Panc1 (cell line): ENCODE measurements around the gene LIX1. TPM values are rescaled to one million over a fixed set of nuclear protein-coding genes. Genes with fewer than 3 reads are reported as not detected.

ENCODE experiments used
- ATAC-seq: fragments of 200-7000 bp; cut with Tn5 transposase; 2 replicates; pipeline ENCODE4 v1.9.1; 2020; ENCODE audit warnings: mild to moderate bottlenecking, moderate library complexity
- BruUV-seq: library from RNA; stranded (reverse); fragments of 400-500 nt; replicated peaks from 2 replicates; lab custom pipeline; 2021; lab: Mats Ljungman, UMichigan
- CTCF ChIA-PET: fragments of 300-600 bp; sonication (Branson Sonifier 250); formaldehyde crosslinking; loops from one replicate; lab custom pipeline; 2022; ENCODE audit warnings: antibody characterized with exemption; lab: Charles Lee
- POLR2A ChIA-PET: fragments of 300-600 bp; sonication (Branson Sonifier 250); formaldehyde crosslinking; loops from one replicate; lab custom pipeline; 2022; ENCODE audit warnings: antibody characterized with exemption; lab: Charles Lee
- DNase-seq: peaks from one replicate; pipeline ENCODE4 v3.0.0-alpha.2; 2010; ENCODE audit warnings: low read depth, low spot score
- H3K27ac ChIP-seq: 2 replicates; pipeline ENCODE4 v1.5.1; 2011; ENCODE audit warnings: mild to moderate bottlenecking, low read length, inconsistent platforms
- H3K27me3 ChIP-seq: fragments of 200-500 bp; sonication (Bioruptor generic); 2 replicates; pipeline ENCODE4 v1.6.0; 2014; ENCODE audit warnings: low read length, inconsistent platforms; ENCODE audit not compliant: control insufficient read depth, insufficient read depth
- H3K36me3 ChIP-seq: fragments of 200-500 bp; sonication (Bioruptor generic); 2 replicates; pipeline ENCODE4 v1.5.1; 2014; ENCODE audit warnings: inconsistent platforms, mild to moderate bottlenecking, low read length, moderate library complexity; ENCODE audit not compliant: control insufficient read depth, insufficient read depth
- H3K4me1 ChIP-seq: 2 replicates; pipeline ENCODE4 v1.5.1; 2011; ENCODE audit warnings: inconsistent platforms, mild to moderate bottlenecking, low read length, moderate library complexity; ENCODE audit not compliant: control insufficient read depth, insufficient read depth
- H3K4me3 ChIP-seq, 2 experiments: 2 replicates each; pipeline ENCODE4 v1.5.1; 2011 to 2012; ENCODE audit warnings: low read depth in 2 of 2, low read length in 2 of 2, mild to moderate bottlenecking in 2 of 2, inconsistent platforms in 1 of 2, moderate library complexity in 1 of 2
- H3K9me3 ChIP-seq: fragments of 200-500 bp; sonication (Bioruptor generic); 2 replicates; pipeline ENCODE4 v1.5.1; 2014; ENCODE audit warnings: low read depth, mild to moderate bottlenecking, inconsistent platforms, low read length, moderate library complexity; ENCODE audit not compliant: control insufficient read depth, insufficient read depth
- CTCF ChIP-seq: fragments of 450-650 bp; IDR thresholded peaks from 2 replicates; pipeline ENCODE4 v1.5.1; 2017; ENCODE audit warnings: mild to moderate bottlenecking
- POLR2AphosphoS5 ChIP-seq: IDR thresholded peaks from 2 replicates; pipeline ENCODE4 v1.6.1; 2012; ENCODE audit warnings: mild to moderate bottlenecking, low read depth, low read length, moderate library complexity
- SIN3A ChIP-seq: IDR thresholded peaks from 2 replicates; pipeline ENCODE4 v1.6.1; 2012; ENCODE audit warnings: low read depth, mild to moderate bottlenecking, low read length, moderate library complexity, borderline replicate concordance; ENCODE audit not compliant: insufficient read depth
- TCF7L2 ChIP-seq: IDR thresholded peaks from 2 replicates; pipeline ENCODE4 v1.6.1; 2011; ENCODE audit warnings: mild to moderate bottlenecking, low read depth, low read length, inconsistent platforms
- in situ Hi-C: cut with HindIII; loops from 2 replicates; pipeline ENCODE4 v1.10.0; 2016; ENCODE audit warnings: low sequenced_read_pairs, low pct_unique_long_range_greater_than_20kb
- intact Hi-C: fragments of 100-400 bp; cut with micrococcal nuclease; formaldehyde crosslinking; loops from one replicate; pipeline ENCODE4 v1.10.0; 2022; ENCODE audit not compliant: unreplicated experiment
- total RNA-seq: library from RNA; stranded (reverse); gene quantifications from one replicate; pipeline ENCODE4 v1.2.1, GENCODE V29; 2021; ENCODE audit not compliant: unreplicated experiment
- TF ChIP-seq, protein P1 (sequence below), 2 experiments: IDR thresholded peaks; 2 replicates each; pipeline ENCODE4 v1.6.1; 2011 to 2012; ENCODE audit warnings: low read depth in 2 of 2, control low read depth in 1 of 2, low read length in 1 of 2, mild to moderate bottlenecking in 1 of 2, moderate library complexity in 1 of 2; ENCODE audit not compliant: insufficient read depth in 1 of 2

Gene LIX1
- total RNA-seq, 1 experiment from 2014 or later = not detected

GRCh38 chr5:97044052-97044451, 98.4 kb downstream of the LIX1 start:
- no TSS peak for BruUV-seq
- ChIA-PET POLR2A (no interaction called here), CTCF (interaction anchor here (0.7 to 1.3 kb wide), 2 partner anchors 99 to 915 kb away, joined by 3 to 5 read pairs; partner anchors contain the start of gene LIX1)
- Histone ChIP-seq H3K9me3 (no peaks in the 10 kb centered on the region), H3K27me3 (no peaks in the 10 kb centered on the region; the same call in 1 of the 2 replicates), H3K4me1 (no peaks in the 10 kb centered on the region), H3K36me3 (no peaks in the 10 kb centered on the region), H3K4me3 (no peak overlapping the region), H3K27ac (no peak overlapping the region)
- in situ Hi-C loops = no loop called here
- DNase-seq (peak; percentile 12), ATAC-seq (peak; percentile 83)
- intact Hi-C loops = loop anchor here (10.0 kb wide), 1 partner anchor 101 kb away; the partner anchor contains the start of gene LIX1
- peak; percentile 45; the same call in 1 of the 2 replicates for TF ChIP-seq CTCF
- TF ChIP-seq, protein P1, sequence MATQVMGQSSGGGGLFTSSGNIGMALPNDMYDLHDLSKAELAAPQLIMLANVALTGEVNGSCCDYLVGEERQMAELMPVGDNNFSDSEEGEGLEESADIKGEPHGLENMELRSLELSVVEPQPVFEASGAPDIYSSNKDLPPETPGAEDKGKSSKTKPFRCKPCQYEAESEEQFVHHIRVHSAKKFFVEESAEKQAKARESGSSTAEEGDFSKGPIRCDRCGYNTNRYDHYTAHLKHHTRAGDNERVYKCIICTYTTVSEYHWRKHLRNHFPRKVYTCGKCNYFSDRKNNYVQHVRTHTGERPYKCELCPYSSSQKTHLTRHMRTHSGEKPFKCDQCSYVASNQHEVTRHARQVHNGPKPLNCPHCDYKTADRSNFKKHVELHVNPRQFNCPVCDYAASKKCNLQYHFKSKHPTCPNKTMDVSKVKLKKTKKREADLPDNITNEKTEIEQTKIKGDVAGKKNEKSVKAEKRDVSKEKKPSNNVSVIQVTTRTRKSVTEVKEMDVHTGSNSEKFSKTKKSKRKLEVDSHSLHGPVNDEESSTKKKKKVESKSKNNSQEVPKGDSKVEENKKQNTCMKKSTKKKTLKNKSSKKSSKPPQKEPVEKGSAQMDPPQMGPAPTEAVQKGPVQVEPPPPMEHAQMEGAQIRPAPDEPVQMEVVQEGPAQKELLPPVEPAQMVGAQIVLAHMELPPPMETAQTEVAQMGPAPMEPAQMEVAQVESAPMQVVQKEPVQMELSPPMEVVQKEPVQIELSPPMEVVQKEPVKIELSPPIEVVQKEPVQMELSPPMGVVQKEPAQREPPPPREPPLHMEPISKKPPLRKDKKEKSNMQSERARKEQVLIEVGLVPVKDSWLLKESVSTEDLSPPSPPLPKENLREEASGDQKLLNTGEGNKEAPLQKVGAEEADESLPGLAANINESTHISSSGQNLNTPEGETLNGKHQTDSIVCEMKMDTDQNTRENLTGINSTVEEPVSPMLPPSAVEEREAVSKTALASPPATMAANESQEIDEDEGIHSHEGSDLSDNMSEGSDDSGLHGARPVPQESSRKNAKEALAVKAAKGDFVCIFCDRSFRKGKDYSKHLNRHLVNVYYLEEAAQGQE (IDR thresholded peaks at IDR 0.05; ENCODE audit: insufficient read depth in 1 of 2, low read depth in 2 of 2, low read length in 1 of 2) = no peak

- in situ Hi-C loops = no loop called here
Measured at GRCh38 chr5:97043511-97043910, 98.9 kb downstream of the LIX1 start.

More at GRCh38 chr5:97043511-97043910, 98.9 kb downstream of the LIX1 start:
- CTCF ChIA-PET = interaction anchor here (1.3 kb wide), 1 partner anchor 99 kb away, joined by 3 read pairs; the partner anchor contains the start of gene LIX1
- no peak overlapping the region for H3K4me3 ChIP-seq
- no peaks in the 10 kb centered on the region for H3K9me3 ChIP-seq
- ATAC-seq (no peak), DNase-seq (no peak)
- TF ChIP-seq SIN3A = no peak
- TF ChIP-seq TCF7L2 = no peak
- TF ChIP-seq, protein P1 (IDR thresholded peaks at IDR 0.05; ENCODE audit: insufficient read depth in 1 of 2, low read depth in 2 of 2, low read length in 1 of 2) = no peak
- TF ChIP-seq POLR2AphosphoS5 = no peak
- TF ChIP-seq CTCF = no peak
- no peak overlapping the region for H3K27ac ChIP-seq
- H3K27me3 ChIP-seq = no peaks in the 10 kb centered on the region; the same call in 1 of the 2 replicates
- POLR2A ChIA-PET = no interaction called here
- BruUV-seq = no TSS peak
- H3K4me1 ChIP-seq = no peaks in the 10 kb centered on the region
- intact Hi-C loops = loop anchor here (10.0 kb wide), 1 partner anchor 101 kb away; the partner anchor contains the start of gene LIX1
- no peaks in the 10 kb centered on the region for H3K36me3 ChIP-seq
